GM12865 (cell line): ENCODE measurements around the gene KCNK4.

Experiments
- DNase-seq: peaks from one replicate; pipeline ENCODE4 v3.0.0; 2010; ENCODE audit warnings: low read depth
- H3K4me3 ChIP-seq: 2 replicates; pipeline ENCODE4 v1.5.1; 2011; ENCODE audit warnings: mild to moderate bottlenecking, low read depth, low read length, control low read depth
- TF ChIP-seq, protein P1 (sequence below): IDR thresholded peaks from 2 replicates; pipeline ENCODE4 v1.5.1; 2011; ENCODE audit warnings: low read length, control low read depth, low read depth, inconsistent platforms; ENCODE audit not compliant: insufficient read depth; ENCODE audit errors: missing control alignments

Gene KCNK4

DNA sequence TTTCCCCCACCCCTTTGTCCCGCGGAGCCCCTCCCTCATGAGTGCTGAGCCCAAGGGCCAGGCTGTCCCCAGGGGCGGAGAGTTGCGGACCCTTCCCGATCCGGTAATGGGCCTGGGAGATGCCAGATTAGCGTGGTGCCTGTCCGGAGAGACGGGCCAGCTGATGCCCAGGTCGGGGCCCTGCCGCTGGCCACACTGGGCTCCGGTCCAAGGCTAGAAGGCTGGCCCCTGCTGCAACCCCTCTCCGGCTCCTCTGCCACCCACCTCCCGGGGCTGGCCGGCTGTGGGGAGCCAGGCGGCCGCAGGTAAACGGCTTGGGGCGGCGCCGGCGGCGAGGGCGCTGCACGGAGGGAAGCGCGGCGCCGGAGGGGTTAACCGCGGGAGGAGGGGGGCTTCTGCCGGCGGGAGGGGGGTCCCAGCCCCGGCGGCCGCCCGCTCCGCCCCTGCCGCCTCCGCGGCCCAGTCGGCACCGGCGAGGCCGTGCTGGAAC lies at the start of gene KCNK4:
KCNK4 (plus strand) TSS at position 41 of the 490 bp plus-strand sequence. CDS start 1,717 bp downstream, outside the sequence.
- TF ChIP-seq, protein P1, sequence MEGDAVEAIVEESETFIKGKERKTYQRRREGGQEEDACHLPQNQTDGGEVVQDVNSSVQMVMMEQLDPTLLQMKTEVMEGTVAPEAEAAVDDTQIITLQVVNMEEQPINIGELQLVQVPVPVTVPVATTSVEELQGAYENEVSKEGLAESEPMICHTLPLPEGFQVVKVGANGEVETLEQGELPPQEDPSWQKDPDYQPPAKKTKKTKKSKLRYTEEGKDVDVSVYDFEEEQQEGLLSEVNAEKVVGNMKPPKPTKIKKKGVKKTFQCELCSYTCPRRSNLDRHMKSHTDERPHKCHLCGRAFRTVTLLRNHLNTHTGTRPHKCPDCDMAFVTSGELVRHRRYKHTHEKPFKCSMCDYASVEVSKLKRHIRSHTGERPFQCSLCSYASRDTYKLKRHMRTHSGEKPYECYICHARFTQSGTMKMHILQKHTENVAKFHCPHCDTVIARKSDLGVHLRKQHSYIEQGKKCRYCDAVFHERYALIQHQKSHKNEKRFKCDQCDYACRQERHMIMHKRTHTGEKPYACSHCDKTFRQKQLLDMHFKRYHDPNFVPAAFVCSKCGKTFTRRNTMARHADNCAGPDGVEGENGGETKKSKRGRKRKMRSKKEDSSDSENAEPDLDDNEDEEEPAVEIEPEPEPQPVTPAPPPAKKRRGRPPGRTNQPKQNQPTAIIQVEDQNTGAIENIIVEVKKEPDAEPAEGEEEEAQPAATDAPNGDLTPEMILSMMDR, result no peak
- no peak within 1 kb of the TSS for H3K4me3 ChIP-seq
- no peak for DNase-seq

DNA sequence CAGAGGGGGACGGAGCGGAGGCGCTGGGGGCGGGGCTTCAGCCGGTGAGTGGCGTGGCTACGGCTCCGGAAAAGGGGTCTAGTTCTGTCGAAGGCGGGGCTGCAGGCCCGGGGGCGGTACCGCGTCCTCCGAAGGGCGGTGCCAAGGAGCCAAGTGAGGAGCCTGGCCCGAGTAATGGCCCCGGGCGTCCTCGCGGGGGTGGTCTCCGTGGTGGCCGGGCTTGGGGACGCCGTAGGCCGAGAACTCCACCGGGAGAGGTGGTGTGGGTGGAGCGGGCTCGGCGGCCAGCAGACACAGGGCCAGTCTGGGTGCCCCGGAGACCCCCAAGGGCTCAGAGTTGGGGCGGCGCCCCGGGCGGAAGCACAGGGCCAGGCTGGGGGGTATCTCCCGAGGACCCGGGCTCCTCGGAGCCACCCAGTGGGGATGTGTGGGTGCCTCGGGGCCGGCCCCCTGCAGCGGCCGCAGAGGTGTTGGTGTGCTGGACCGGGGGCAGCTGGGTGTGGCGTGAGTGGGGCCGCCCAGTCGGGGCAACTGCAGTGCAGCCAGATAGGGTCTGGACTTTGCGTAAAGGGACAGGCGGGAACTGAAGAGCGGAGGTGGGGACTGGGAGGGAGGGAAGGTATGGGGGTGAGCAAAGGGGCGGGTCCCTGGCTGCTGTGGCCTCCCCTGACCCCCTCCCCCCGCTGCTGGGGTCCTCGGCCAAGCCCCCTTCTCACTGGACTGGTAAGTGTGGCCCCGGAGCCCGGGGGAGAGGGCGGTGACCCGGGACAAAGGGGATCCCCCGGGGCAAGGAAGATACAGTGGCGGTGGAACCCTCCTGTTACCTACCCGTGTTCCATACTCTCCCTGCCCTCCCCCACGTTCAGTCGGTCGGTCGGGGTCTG lies 49.4 kb upstream of the KCNK4 start:
- peak; percentile 69 for DNase-seq
- TF ChIP-seq, protein P1, result no peak
- peak overlapping the region; percentile 89 for H3K4me3 ChIP-seq

DNA sequence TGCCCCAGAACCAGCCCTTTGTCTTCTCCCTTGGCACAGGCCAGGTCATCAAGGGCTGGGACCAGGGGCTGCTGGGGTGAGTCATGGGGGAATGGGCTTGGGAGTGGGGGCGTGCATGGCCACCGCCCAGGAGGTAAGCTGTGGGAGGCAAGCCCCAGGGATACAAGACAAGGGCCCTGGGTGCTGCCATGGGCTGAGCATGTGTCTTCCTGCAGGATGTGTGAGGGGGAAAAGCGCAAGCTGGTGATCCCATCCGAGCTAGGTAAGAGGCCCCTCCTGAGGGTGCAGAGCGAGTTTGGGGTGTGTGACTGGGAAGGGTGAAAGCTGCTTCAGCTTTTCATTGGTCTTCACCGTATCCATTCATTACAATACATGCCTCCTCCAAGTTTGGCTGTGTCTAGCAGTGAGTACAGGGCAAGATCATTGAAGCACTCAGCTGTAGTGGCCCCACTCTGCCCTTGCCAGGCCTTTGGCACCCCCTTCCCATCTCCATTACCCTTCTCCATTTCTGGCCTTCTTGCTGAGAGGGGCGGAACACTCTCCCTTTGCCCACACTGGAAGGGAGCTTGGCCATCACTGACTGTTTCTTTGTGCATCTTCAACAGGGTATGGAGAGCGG lies 47.8 kb upstream of the KCNK4 start:
- no peak for DNase-seq
- no peak overlapping the region for H3K4me3 ChIP-seq

DNA sequence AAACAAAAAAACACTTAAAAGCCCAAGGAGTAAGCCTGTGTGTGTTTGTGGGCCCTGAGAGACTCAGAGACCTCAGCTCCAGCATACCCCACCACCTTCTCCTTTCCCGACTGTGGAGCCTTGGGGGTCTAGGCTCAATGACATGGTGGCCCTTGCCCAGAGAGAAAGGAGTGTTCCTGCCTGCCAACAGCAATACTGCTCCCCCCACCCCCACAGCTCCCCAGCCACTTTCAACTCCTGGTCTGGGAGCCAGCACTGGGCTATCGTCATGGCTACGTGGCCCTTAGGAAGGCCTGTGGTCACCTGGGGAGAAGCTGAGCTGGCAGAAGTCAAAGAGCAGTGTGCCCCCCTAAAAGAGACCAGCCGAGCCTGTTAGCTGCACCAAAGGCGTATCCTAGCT lies 47.0 kb upstream of the KCNK4 start:
- TF ChIP-seq, protein P1, result no peak
- no peak for DNase-seq
- no peak overlapping the region for H3K4me3 ChIP-seq

More for the DNA sequence above, 47.8 kb upstream of the KCNK4 start:
- TF ChIP-seq, protein P1, result no peak

DNA sequence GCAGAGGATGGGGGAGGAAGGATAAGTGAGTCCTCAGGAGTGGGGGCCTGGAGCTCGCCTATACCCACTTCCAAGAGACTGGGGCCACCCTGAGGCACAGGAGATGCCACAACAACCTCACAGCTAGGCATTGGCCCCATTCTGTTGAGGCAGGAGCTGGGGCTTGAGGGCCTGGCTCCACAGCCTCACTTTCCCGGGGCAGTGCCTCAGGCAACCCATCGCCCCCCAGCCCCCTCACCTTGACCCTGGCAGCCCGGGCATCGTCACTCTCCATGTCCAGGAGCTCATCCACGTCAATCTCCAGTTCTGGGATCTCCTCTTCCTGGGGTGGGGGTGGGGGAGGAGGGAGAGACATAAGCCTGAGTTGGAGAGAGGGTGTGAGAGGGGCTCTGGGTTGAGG lies 46.1 kb upstream of the KCNK4 start:
- no peak for DNase-seq
- TF ChIP-seq, protein P1, result no peak
- peak overlapping the region; percentile 73 for H3K4me3 ChIP-seq

DNA sequence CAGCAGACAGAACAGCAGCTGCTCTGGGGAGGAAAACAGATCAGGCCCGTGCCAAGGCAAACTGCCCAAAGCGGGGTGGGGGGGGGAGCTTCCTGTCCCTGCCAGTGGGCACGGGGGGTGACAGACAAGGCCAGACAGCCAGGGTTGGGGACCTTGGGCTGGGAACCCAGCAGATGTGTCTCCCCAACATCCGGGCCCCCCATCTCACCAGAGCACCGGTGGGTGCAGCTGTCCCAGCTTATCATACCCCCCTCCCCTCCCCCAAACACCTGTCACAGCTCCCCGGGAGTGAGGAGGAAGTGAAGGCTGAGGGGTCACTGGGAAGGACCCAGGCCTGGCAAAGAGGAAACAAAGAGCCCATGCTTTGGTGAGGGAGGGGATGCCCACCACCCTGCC lies 45.7 kb upstream of the KCNK4 start:
- TF ChIP-seq, protein P1, result no peak
- DNase-seq, result peak; percentile 53
- peak overlapping the region; percentile 73 for H3K4me3 ChIP-seq
